ENCODE data around the gene CORO6. TPM values are rescaled to one million over a fixed set of nuclear protein-coding genes. Genes with fewer than 3 reads are reported as not detected.

Gene CORO6
- total and polyA plus RNA-seq, 7 experiments from 2014 or later: 0.15 to 3.1 (median 1.5) TPM

DNA sequence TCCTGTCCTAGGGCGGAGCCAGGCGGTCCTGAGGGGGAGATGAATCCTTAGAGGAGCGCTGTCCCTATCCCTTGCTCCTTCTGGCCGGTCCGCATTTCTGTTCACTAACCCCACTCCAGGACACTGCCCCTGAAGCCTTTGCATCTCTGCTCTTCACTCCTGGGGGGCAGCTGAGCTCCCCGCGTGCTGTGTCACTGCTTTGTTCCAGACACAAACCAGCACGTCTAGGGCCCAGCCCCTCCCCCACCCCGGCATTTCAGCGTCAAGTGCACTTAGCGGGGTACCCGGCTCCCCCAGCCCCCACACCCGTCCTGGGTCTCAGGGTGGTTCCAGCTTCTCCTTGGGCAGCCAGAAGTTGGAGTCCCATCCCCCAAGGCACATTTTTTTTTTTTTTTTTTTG is 8.9 kb downstream of the CORO6 start:
- Histone ChIP-seq H3K4me3 (ENCODE audit: low read length) (peak overlapping the region; percentile 46), H3K36me3 (ENCODE audit: control insufficient read depth in 2 of 3, insufficient read depth in 3 of 3, low read length in 3 of 3) (no peaks in the 10 kb centered on the region), H3K27ac (ENCODE audit: low read depth, low read length) (no peak overlapping the region), H3K4me1 (ENCODE audit: control insufficient read depth in 2 of 2, insufficient read depth in 2 of 2, low read length in 2 of 2) (peaks cover 34 to 37% of the 10 kb centered on the region in 2 donors), H3K9me3 (ENCODE audit: control insufficient read depth in 2 of 3, low read length in 3 of 3) (no peaks in the 10 kb centered on the region), H3K27me3 (ENCODE audit: control insufficient read depth in 2 of 2, insufficient read depth in 2 of 2, low read length in 2 of 2) (no peaks in the 10 kb centered on the region)
- Mint-ChIP-seq H3K27me3 (peaks cover 0 to 11% (median 0%) of the 10 kb centered on the region in 5 donors), H3K4me1 (peaks cover 9 to 45% (median 36%) of the 10 kb centered on the region in 7 donors), H3K9me3 (no peaks in the 10 kb centered on the region), H3K36me3 (no peaks in the 10 kb centered on the region), H3K27ac (peak overlapping the region in 3 of 9 donors; percentile 28 to 65 (median 51)), H3K4me3 (peak overlapping the region in 9 of 10 donors; percentile 18 to 93 (median 76))
- POLR2A ChIA-PET: interaction anchor here (0.6 to 7.2 kb wide), 6 partner anchors 9 to 298 kb away, joined by 3 to 59 read pairs (median 4); partner anchors contain the start of genes ABHD15, CORO6 and TP53I13
- intact Hi-C loops (cut with micrococcal nuclease): loop anchor here in 1 of 2 donors (1.0 to 10.0 kb wide), 3 partner anchors 21 to 501 kb away; partner anchors contain the start of genes ANKRD13B and NSRP1
- no peak for ATAC-seq
- no peak for DNase-seq
- CTCF ChIA-PET: interaction anchor here (0.6 to 6.0 kb wide), 14 partner anchors 9 to 318 kb away, joined by 3 to 56 read pairs (median 4); partner anchors contain the start of gene ANKRD13B

DNA sequence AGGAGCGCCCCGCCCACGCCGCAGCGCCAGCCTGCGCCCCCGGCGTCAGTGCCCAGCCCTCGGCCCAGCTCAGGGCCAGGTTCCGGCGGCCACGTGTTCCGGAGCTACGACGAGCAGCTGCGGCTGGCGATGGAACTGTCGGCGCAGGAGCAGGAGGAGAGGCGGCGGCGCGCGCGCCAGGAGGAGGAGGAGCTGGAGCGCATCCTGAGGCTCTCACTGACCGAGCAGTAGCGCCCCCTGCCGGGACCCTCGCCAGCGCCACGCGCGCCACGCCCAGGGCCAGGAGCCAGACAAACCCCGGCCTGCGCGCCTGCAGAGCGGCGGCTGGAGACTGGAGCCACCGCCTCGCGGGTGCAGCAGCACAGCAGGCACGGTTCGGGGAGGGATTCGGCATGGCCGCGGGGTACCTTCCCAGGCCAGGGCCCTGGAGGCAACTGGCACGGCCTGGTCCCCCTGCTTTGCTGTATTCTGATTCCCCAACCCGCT is 9.3 kb downstream of the CORO6 start:
- H3K27ac ChIP-seq (ENCODE audit: low read depth, low read length): no peak overlapping the region
- Mint-ChIP-seq H3K27me3 (peaks cover 0 to 11% (median 0%) of the 10 kb centered on the region in 5 donors), H3K4me1 (peaks cover 9 to 44% (median 36%) of the 10 kb centered on the region in 7 donors), H3K27ac (peak overlapping the region in 2 of 9 donors; percentile 51 to 65), H3K4me3 (peak overlapping the region; percentile 18 to 93 (median 75)), H3K36me3 (no peaks in the 10 kb centered on the region), H3K9me3 (no peaks in the 10 kb centered on the region)
- ATAC-seq (peak; percentile 63), DNase-seq (peak; percentile 82 to 98 (median 89))
- H3K27me3 ChIP-seq (ENCODE audit: control insufficient read depth in 2 of 2, insufficient read depth in 2 of 2, low read length in 2 of 2): no peaks in the 10 kb centered on the region
- ChIA-PET CTCF (interaction anchor here (0.6 to 6.0 kb wide), 17 partner anchors 8 to 318 kb away, joined by 3 to 56 read pairs (median 3); partner anchors contain the start of gene ANKRD13B), POLR2A (interaction anchor here (0.6 to 7.2 kb wide), 6 partner anchors 10 to 298 kb away, joined by 3 to 59 read pairs (median 4); partner anchors contain the start of genes ABHD15, CORO6 and TP53I13)
- H3K36me3 ChIP-seq (ENCODE audit: control insufficient read depth in 2 of 3, insufficient read depth in 3 of 3, low read length in 3 of 3): no peaks in the 10 kb centered on the region
- no peaks in the 10 kb centered on the region for H3K9me3 ChIP-seq (ENCODE audit: control insufficient read depth in 2 of 3, low read length in 3 of 3)
- peak overlapping the region; percentile 46 for H3K4me3 ChIP-seq (ENCODE audit: low read length)
- intact Hi-C loops (cut with micrococcal nuclease): loop anchor here in 1 of 2 donors (1.0 to 10.0 kb wide), 3 partner anchors 20 to 501 kb away; partner anchors contain the start of genes ANKRD13B and NSRP1
- H3K4me1 ChIP-seq (ENCODE audit: control insufficient read depth in 2 of 2, insufficient read depth in 2 of 2, low read length in 2 of 2): peaks cover 34 to 37% of the 10 kb centered on the region in 2 donors

DNA sequence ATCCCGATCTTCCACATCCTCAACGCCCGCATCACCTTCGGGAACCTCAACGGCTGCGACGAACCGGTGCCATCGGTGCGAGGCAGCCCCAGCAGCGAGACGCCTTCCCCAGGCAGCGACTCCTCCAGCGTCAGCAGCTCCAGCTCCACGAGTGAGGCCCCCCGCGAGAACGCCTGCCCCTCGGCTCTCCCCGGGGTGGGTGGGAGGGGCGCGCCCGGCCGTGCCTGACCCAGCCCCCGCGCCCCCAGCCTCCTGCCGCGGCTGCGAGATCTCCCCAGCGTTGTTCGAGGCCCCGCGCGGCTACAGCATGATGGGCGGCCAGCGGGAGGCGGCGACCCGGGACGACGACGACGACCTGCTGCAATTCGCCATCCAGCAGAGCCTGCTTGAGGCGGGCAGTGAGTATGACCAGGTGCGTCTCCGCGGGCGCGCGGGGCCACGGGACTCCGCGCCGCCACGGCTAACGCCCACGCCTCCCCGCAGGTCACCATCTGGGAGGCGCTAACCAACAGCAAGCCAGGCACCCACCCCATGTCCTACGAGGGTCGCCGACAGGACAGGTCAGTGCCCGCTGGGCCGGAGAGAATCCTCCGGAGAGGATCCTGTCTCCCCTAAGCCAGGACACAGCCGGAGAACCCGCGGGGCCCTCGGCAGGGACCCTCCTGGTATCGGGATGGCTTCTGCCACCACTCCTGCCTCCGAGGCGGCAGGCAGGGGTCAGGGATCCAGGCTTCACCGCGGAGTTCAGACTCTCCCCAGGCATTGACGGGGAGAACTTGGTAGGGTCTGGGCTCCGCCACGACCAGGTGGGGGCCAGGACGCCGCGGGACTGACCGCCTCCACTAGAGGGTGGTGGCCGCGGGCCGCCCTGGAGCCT is 10.1 kb downstream of the CORO6 start:
- Histone ChIP-seq H3K27me3 (ENCODE audit: control insufficient read depth in 2 of 2, insufficient read depth in 2 of 2, low read length in 2 of 2) (no peaks in the 10 kb centered on the region), H3K4me1 (ENCODE audit: control insufficient read depth in 2 of 2, insufficient read depth in 2 of 2, low read length in 2 of 2) (peaks cover 32 to 35% of the 10 kb centered on the region in 2 donors), H3K4me3 (ENCODE audit: low read length) (peak overlapping the region; percentile 46), H3K36me3 (ENCODE audit: control insufficient read depth in 2 of 3, insufficient read depth in 3 of 3, low read length in 3 of 3) (no peaks in the 10 kb centered on the region), H3K9me3 (ENCODE audit: control insufficient read depth in 2 of 3, low read length in 3 of 3) (no peaks in the 10 kb centered on the region), H3K27ac (ENCODE audit: low read depth, low read length) (no peak overlapping the region)
- H3K27me3 Mint-ChIP-seq: peaks cover 0 to 11% (median 0%) of the 10 kb centered on the region in 5 donors
- ChIA-PET POLR2A (interaction anchor here (1.0 to 7.2 kb wide), 6 partner anchors 10 to 44 kb away, joined by 3 to 59 read pairs (median 4); partner anchors contain the start of genes ABHD15, CORO6 and TP53I13), CTCF (interaction anchor here (0.6 to 6.0 kb wide), 18 partner anchors 7 to 319 kb away, joined by 3 to 56 read pairs (median 4); partner anchors contain the start of gene ANKRD13B)
- intact Hi-C loops (cut with micrococcal nuclease): loop anchor here in 1 of 2 donors (1.0 to 10.0 kb wide), 3 partner anchors 19 to 502 kb away; partner anchors contain the start of genes ANKRD13B and NSRP1
- H3K36me3 Mint-ChIP-seq: no peaks in the 10 kb centered on the region
- DNase-seq (no peak), ATAC-seq (no peak)
- peak overlapping the region in 8 of 10 donors; percentile 12 to 93 (median 52) for H3K4me3 Mint-ChIP-seq
- no peaks in the 10 kb centered on the region for H3K9me3 Mint-ChIP-seq
- no peak overlapping the region for H3K27ac Mint-ChIP-seq
- H3K4me1 Mint-ChIP-seq: peaks cover 9 to 41% (median 36%) of the 10 kb centered on the region in 7 donors

DNA sequence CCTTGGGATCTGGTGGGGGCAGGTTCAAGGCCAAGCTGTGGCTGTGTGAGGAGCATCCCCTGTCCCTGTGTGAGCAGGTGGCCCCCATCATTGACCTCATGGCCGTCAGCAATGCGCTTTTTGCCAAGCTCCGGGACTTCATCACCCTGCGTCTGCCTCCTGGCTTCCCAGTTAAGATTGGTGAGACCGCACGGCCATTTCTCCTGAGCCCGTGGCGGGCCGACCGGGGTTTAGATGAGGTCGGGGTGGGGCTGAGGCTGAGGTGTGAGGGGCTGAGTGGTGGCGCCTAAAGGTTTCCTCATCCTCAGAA is 10.7 kb downstream of the CORO6 start:
- Mint-ChIP-seq H3K27ac (no peak overlapping the region), H3K9me3 (no peaks in the 10 kb centered on the region), H3K27me3 (peaks cover 0 to 10% (median 0%) of the 10 kb centered on the region in 5 donors), H3K4me1 (peaks cover 6 to 35% (median 31%) of the 10 kb centered on the region in 7 donors), H3K4me3 (peak overlapping the region in 4 of 10 donors; percentile 12 to 51 (median 36)), H3K36me3 (no peaks in the 10 kb centered on the region)
- POLR2A ChIA-PET: interaction anchor here (1.2 to 7.2 kb wide), 3 partner anchors 18 to 30 kb away, joined by 3 to 59 read pairs (median 5); no protein-coding TSS in a partner anchor
- Histone ChIP-seq H3K27ac (ENCODE audit: low read depth, low read length) (no peak overlapping the region), H3K9me3 (ENCODE audit: control insufficient read depth in 2 of 3, low read length in 3 of 3) (no peaks in the 10 kb centered on the region), H3K4me1 (ENCODE audit: control insufficient read depth in 2 of 2, insufficient read depth in 2 of 2, low read length in 2 of 2) (peaks cover 26 to 29% of the 10 kb centered on the region in 2 donors), H3K36me3 (ENCODE audit: control insufficient read depth in 2 of 3, insufficient read depth in 3 of 3, low read length in 3 of 3) (no peaks in the 10 kb centered on the region), H3K4me3 (ENCODE audit: low read length) (no peak overlapping the region), H3K27me3 (ENCODE audit: control insufficient read depth in 2 of 2, insufficient read depth in 2 of 2, low read length in 2 of 2) (no peaks in the 10 kb centered on the region)
- no peak for DNase-seq
- intact Hi-C loops (cut with micrococcal nuclease): loop anchor here in 1 of 2 donors (10.0 kb wide), 1 partner anchor 503 kb away; the partner anchor contains the start of gene NSRP1
- CTCF ChIA-PET: interaction anchor here (1.0 to 2.5 kb wide), 3 partner anchors 18 to 242 kb away, joined by 3 to 6 read pairs (median 4); no protein-coding TSS in a partner anchor
- ATAC-seq: no peak

DNA sequence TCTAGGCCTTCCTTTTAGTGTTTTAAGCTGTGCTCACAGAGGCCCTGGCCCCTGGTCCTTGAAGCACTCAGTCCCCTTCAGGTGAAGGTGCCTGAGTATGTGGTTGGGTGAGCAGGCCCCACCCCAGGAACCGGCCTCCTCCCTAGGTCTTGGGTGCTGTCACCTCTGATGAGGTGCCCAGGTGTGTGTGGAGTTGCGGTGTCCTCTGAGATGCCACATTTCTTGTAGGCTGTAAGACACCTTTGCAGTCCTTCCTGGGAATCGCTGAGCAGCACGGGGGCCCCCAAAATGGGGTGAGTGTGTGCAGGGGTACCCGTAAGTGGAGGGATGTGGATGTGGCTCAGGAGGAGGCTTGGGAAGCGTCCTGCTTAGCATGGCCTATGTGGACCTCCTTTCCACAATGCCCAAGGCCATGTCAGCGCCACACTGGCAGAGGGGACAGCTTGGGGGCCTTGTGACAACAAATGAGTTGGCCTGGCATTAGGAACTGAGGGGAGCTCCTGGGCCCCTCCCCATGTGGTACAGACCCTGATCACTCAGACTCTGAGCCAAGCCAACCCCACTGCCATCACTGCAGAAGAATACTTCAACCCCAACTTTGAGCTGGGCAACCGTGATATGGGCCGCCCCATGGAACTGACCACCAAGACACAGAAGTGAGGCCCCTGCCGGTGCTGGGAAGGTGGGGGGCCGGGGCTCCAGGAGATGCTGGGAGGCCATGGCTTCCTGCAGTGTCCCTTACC is 11.2 kb downstream of the CORO6 start:
- POLR2A ChIA-PET: interaction anchor here (1.2 to 7.2 kb wide), 3 partner anchors 18 to 29 kb away, joined by 3 to 59 read pairs (median 5); no protein-coding TSS in a partner anchor

More for the DNA sequence above, 11.2 kb downstream of the CORO6 start:
- no peak for DNase-seq
- Histone ChIP-seq H3K27ac (ENCODE audit: low read depth, low read length) (no peak overlapping the region), H3K4me3 (ENCODE audit: low read length) (no peak overlapping the region), H3K9me3 (ENCODE audit: control insufficient read depth in 2 of 3, low read length in 3 of 3) (no peaks in the 10 kb centered on the region), H3K27me3 (ENCODE audit: control insufficient read depth in 2 of 2, insufficient read depth in 2 of 2, low read length in 2 of 2) (no peaks in the 10 kb centered on the region), H3K4me1 (ENCODE audit: control insufficient read depth in 2 of 2, insufficient read depth in 2 of 2, low read length in 2 of 2) (peaks cover 21 to 24% of the 10 kb centered on the region in 2 donors), H3K36me3 (ENCODE audit: control insufficient read depth in 2 of 3, insufficient read depth in 3 of 3, low read length in 3 of 3) (no peaks in the 10 kb centered on the region)
- H3K4me1 Mint-ChIP-seq: peaks cover 1 to 29% (median 25%) of the 10 kb centered on the region in 7 donors
- no peak for ATAC-seq
- H3K9me3 Mint-ChIP-seq: no peaks in the 10 kb centered on the region
- H3K36me3 Mint-ChIP-seq: no peaks in the 10 kb centered on the region
- H3K27ac Mint-ChIP-seq: peak overlapping the region in 1 of 9 donors; percentile 14
- H3K27me3 Mint-ChIP-seq: peaks cover 0 to 6% (median 0%) of the 10 kb centered on the region in 5 donors
- CTCF ChIA-PET: interaction anchor here (1.0 to 2.5 kb wide), 3 partner anchors 17 to 241 kb away, joined by 3 to 6 read pairs (median 4); no protein-coding TSS in a partner anchor
- peak overlapping the region in 3 of 10 donors; percentile 7 to 51 (median 17) for H3K4me3 Mint-ChIP-seq
- intact Hi-C loops (cut with micrococcal nuclease): loop anchor here in 1 of 2 donors (10.0 kb wide), 1 partner anchor 503 kb away; the partner anchor contains the start of gene NSRP1

Measured in naive thymus-derived CD4-positive, alpha-beta T cell (primary cell).